Esophagus muscularis mucosa (tissue), 4 donors: ENCODE results near the gene ELAPOR2. TPM values are rescaled to one million over a fixed set of nuclear protein-coding genes. Genes with fewer than 3 reads are reported as not detected.
"Not testable (repeated sequence)": the region's sequence is repeated elsewhere in the genome, so short reads cannot be mapped to it uniquely, and the experiment has no call there.

Source experiments
- DNase-seq: peaks from one replicate; pipeline ENCODE4 v3.0.0-alpha.2; 2017; ENCODE audit errors: extremely low spot score
- H3K27ac ChIP-seq, 4 donors: fragments of 200-600 bp; sonication (generic); replicated peaks in 1 of 4; 1 replicate in 3 of 4; 2 replicates in 1 of 4; pipeline ENCODE4 v1.5.1; 2016 to 2019; ENCODE audit warnings: mild to moderate bottlenecking in 1 of 4
- H3K27me3 ChIP-seq, 4 donors: fragments of 200-600 bp; sonication (generic); one replicate each; pipeline versions ENCODE4 v1.5.1 to v1.6.0; 2016 to 2019
- H3K36me3 ChIP-seq, 4 donors: fragments of 200-600 bp; sonication (generic); one replicate each; pipeline ENCODE4 v1.5.1; 2016 to 2019
- H3K4me1 ChIP-seq, 4 donors: fragments of 200-600 bp; sonication (generic); one replicate each; pipeline ENCODE4 v1.5.1; 2016 to 2019
- H3K4me3 ChIP-seq, 4 donors: fragments of 200-600 bp; sonication (generic); 1 replicate in 2 of 4; 2 replicates in 2 of 4; pipeline ENCODE4 v1.5.1; 2016 to 2019; ENCODE audit warnings: mild to moderate bottlenecking in 4 of 4, moderate library complexity in 1 of 4
- H3K9me3 ChIP-seq, 4 donors: fragments of 200-600 bp; sonication (generic); 1 replicate in 3 of 4; 2 replicates in 1 of 4; pipeline ENCODE4 v1.5.1; 2016 to 2019
- EP300 ChIP-seq: sonication (generic); formaldehyde crosslinking; IDR thresholded peaks from one replicate; pipeline ENCODE4 v1.6.1; 2017; ENCODE audit warnings: antibody characterized with exemption
- POLR2A ChIP-seq: fragments of 450-650 bp; IDR thresholded peaks from one replicate; pipeline ENCODE4 v1.6.1; 2017; ENCODE audit warnings: antibody characterized with exemption, moderate library complexity, mild to moderate bottlenecking, low read depth
- POLR2AphosphoS5 ChIP-seq, 2 donors: sonication (generic); formaldehyde crosslinking; IDR thresholded peaks; one replicate each; pipeline ENCODE4 v1.6.1; 2017; ENCODE audit warnings: antibody characterized with exemption in 2 of 2
- WGBS: methylation state at CpG from one replicate; pipeline ENCODE4 v1.1.5; 2018; 5-methylcytosine and 5-hydroxymethylcytosine counted together
- intact Hi-C: fragments of 100-400 bp; cut with DNase I; formaldehyde crosslinking; loops from one replicate; pipeline ENCODE4 v1.15.1; 2023
- total RNA-seq, 4 donors: library from RNA; depleted of rRNA; stranded (reverse); fragments of >200 nt; gene quantifications; one replicate each; pipeline versions ENCODE4 v1.1.0 to v1.2.1, GENCODE V29; 2016
- TF ChIP-seq, protein P1 (sequence below), 3 experiments: fragments of 200-600 bp in 2 of 3; fragments of 450-650 bp in 1 of 3; sonication (generic) in 2 of 3; IDR thresholded peaks; one replicate each; pipeline ENCODE4 v1.5.1; 2017 to 2019; ENCODE audit warnings: antibody characterized with exemption in 3 of 3, mild to moderate bottlenecking in 2 of 3, moderate library complexity in 1 of 3

ELAPOR2 gene
- total RNA-seq, 4 donors from 2014 or later = 17.7 to 20.7 (median 19.8) TPM

DNA sequence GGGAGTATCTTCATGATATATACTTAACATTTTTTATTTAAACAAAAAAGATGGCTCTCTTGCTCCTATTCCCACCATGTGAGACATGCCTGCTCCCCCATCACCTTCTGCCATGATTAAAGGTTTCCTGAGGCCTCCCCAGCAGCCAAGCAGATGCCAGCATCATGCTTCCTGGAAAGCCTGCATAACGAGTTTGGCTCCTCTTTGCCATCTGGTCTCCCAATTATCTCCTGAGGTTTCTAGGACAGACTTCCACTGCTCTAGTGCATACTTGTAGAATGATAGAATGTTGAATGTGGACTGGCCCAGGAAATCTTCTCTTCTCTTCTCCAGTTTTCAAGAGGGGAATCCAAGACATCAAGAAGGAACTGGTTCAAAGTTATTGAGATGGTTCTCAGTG, 45.9 kb upstream of the ELAPOR2 start:
- WGBS = 80% methylated on average over 1 of the region's 1 CpG
- H3K36me3 ChIP-seq = no peaks in the 10 kb centered on the region
- H3K4me1 ChIP-seq = no peaks in the 10 kb centered on the region
- H3K27ac ChIP-seq = no peak overlapping the region
- no peaks in the 10 kb centered on the region for H3K9me3 ChIP-seq
- intact Hi-C loops = no loop called here
- TF ChIP-seq EP300 = no peak
- TF ChIP-seq POLR2AphosphoS5 (IDR thresholded peaks at IDR 0.05) = no peak
- TF ChIP-seq POLR2A = no peak
- TF ChIP-seq, protein P1, sequence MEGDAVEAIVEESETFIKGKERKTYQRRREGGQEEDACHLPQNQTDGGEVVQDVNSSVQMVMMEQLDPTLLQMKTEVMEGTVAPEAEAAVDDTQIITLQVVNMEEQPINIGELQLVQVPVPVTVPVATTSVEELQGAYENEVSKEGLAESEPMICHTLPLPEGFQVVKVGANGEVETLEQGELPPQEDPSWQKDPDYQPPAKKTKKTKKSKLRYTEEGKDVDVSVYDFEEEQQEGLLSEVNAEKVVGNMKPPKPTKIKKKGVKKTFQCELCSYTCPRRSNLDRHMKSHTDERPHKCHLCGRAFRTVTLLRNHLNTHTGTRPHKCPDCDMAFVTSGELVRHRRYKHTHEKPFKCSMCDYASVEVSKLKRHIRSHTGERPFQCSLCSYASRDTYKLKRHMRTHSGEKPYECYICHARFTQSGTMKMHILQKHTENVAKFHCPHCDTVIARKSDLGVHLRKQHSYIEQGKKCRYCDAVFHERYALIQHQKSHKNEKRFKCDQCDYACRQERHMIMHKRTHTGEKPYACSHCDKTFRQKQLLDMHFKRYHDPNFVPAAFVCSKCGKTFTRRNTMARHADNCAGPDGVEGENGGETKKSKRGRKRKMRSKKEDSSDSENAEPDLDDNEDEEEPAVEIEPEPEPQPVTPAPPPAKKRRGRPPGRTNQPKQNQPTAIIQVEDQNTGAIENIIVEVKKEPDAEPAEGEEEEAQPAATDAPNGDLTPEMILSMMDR (IDR thresholded peaks at IDR 0.05) = no peak
- DNase-seq = no peak
- no peaks in the 10 kb centered on the region for H3K27me3 ChIP-seq
- H3K4me3 ChIP-seq = no peak overlapping the region

DNA sequence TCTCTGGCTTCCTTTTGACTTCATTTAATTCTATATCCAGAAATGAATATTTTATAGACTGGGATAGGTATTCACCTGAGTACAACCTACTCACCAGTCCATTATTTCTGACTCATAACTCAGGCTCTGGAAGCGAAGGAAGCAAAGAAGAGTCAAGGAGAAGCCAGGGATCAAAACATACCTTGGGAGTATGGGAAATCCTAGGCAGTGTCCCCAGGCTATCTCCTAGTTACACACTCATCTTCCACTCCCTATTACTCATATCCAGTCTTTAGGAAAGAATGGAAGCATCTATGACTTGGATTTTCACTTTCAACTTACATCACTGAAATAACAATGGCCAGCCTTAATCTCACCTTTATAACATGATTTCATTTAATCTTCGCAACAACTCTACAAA, 40.9 kb upstream of the ELAPOR2 start:
- TF ChIP-seq, protein P1 (IDR thresholded peaks at IDR 0.05) = no peak
- no peak for TF ChIP-seq EP300
- DNase-seq = no peak
- H3K4me1 ChIP-seq = no peaks in the 10 kb centered on the region
- no peak overlapping the region for H3K27ac ChIP-seq
- WGBS = 96% methylated on average over 2 of the region's 2 CpGs
- no peak overlapping the region for H3K4me3 ChIP-seq
- H3K27me3 ChIP-seq = no peaks in the 10 kb centered on the region
- H3K36me3 ChIP-seq = no peaks in the 10 kb centered on the region
- H3K9me3 ChIP-seq = no peaks in the 10 kb centered on the region
- intact Hi-C loops = no loop called here

DNA sequence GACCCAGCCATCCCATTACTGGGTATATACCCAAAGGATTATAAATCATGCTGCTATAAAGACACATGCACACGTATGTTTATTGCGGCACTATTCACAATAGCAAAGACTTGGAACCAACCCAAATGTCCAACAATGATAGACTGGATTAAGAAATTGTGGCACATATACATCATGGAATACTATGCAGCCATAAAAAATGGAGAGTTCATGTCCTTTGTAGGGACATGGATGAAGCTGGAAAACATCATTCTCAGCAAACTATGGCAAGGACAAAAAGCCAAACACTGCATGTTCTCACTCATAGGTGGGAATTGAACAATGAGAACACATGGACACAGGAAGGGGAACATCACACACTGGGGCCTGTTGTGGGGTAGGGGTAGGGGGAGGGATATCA, 37.9 kb upstream of the ELAPOR2 start:
- H3K27me3 ChIP-seq, H3K4me3 ChIP-seq, intact Hi-C loops, DNase-seq, H3K27ac ChIP-seq, H3K4me1 ChIP-seq, H3K36me3 ChIP-seq, H3K9me3 ChIP-seq: not testable (repeated sequence)
- WGBS = 75% methylated on average over 2 of the region's 2 CpGs

DNA sequence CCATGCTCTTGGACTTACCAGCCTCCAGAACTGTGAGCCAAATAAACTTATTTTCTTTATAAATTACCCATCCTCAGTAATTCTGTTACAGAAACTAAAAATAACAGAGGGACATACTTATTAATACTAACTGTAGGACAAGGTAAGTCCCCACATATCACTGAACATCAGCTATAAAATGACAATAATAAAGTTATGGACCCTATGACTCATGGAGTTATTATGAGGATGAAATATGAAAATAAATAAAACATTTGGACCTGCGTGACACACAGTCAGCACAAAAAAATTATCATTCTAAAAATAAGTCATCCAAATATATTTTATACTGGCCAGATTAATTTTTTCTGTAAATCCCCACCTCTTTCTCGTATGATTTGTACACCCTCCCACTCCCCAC, 34.9 kb upstream of the ELAPOR2 start:
- no peaks in the 10 kb centered on the region for H3K4me1 ChIP-seq
- no peak overlapping the region for H3K27ac ChIP-seq
- DNase-seq = no peak
- no peak for TF ChIP-seq EP300
- TF ChIP-seq, protein P1 (IDR thresholded peaks at IDR 0.05) = no peak
- TF ChIP-seq POLR2AphosphoS5 (IDR thresholded peaks at IDR 0.05) = no peak
- TF ChIP-seq POLR2A = no peak
- H3K9me3 ChIP-seq = no peaks in the 10 kb centered on the region
- H3K27me3 ChIP-seq = no peaks in the 10 kb centered on the region
- no peak overlapping the region for H3K4me3 ChIP-seq
- 56% methylated on average over 2 of the region's 2 CpGs for WGBS
- intact Hi-C loops = no loop called here
- H3K36me3 ChIP-seq = no peaks in the 10 kb centered on the region

DNA sequence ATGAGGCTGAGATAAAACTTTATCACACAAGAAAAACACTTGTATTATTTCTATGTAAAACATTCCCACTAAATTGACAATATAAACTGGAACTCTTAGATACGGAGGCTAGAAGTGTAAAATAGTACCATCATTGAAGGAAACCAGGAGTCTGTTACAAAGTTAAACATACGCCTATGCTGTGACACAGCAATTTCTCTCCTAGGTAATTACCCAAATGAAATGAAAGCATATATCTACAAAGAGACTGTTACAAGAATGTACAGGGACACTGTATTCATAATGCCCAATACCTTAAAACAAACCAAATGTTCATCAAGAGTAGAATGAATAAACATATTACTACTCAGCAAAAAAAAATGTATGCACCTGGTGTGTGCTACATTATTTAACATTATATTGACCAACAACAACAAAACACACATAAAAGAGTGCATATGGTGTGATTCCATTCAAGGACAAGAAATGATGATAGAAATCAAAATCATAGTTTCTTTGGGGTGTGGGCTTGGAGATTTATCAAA, 33.2 kb upstream of the ELAPOR2 start:
- TF ChIP-seq, protein P1 (IDR thresholded peaks at IDR 0.05) = no peak
- TF ChIP-seq POLR2AphosphoS5 (IDR thresholded peaks at IDR 0.05) = no peak
- no peak for TF ChIP-seq POLR2A
- TF ChIP-seq EP300 = no peak
- 79% methylated on average over 2 of the region's 2 CpGs for WGBS
- Histone ChIP-seq H3K4me3 (no peak overlapping the region), H3K27ac (no peak overlapping the region), H3K27me3 (no peaks in the 10 kb centered on the region), H3K9me3 (no peaks in the 10 kb centered on the region), H3K36me3 (no peaks in the 10 kb centered on the region), H3K4me1 (no peaks in the 10 kb centered on the region)
- DNase-seq = no peak
- intact Hi-C loops = no loop called here
